CD4-positive, alpha-beta memory T cell (primary cell): Measurements from ENCODE around the gene SAFB2. TPM values are rescaled to one million over a fixed set of nuclear protein-coding genes. Genes with fewer than 3 reads are reported as not detected.

Source experiments
- CTCF ChIA-PET: fragments of 350-600 bp; sonication (Branson Sonifier 250); formaldehyde crosslinking; loops from one replicate; lab custom pipeline; 2021; ENCODE audit warnings: inconsistent platforms; ENCODE audit not compliant: partially characterized antibody; lab: Charles Lee
- POLR2A ChIA-PET: fragments of 350-600 bp; sonication (Branson Sonifier 250); formaldehyde crosslinking; loops from one replicate; lab custom pipeline; 2021; ENCODE audit not compliant: partially characterized antibody; lab: Charles Lee
- DNase-seq, 5 donors: peaks; one replicate each; pipeline versions ENCODE4 v3.0.0 to v3.0.0-alpha.2; 2020 to 2022; ENCODE audit warnings: mixed read lengths in 1 of 5
- H3K27ac ChIP-seq: one replicate; pipeline ENCODE4 v1.7.0; 2013; ENCODE audit warnings: low read depth, low read length
- H3K27me3 ChIP-seq: 2 replicates; pipeline ENCODE4 v1.7.0; 2013; ENCODE audit warnings: mild to moderate bottlenecking, low read length, moderate library complexity; ENCODE audit not compliant: insufficient read depth
- H3K36me3 ChIP-seq: 2 replicates; pipeline ENCODE4 v1.7.0; 2013; ENCODE audit warnings: mild to moderate bottlenecking, low read length, moderate library complexity; ENCODE audit not compliant: insufficient read depth
- H3K4me1 ChIP-seq: 2 replicates; pipeline ENCODE4 v1.7.0; 2013; ENCODE audit warnings: mild to moderate bottlenecking, low read length, moderate library complexity; ENCODE audit not compliant: insufficient read depth
- H3K4me3 ChIP-seq, 2 donors: one replicate each; pipeline ENCODE4 v1.7.0; 2013; ENCODE audit warnings: low read length in 2 of 2, mild to moderate bottlenecking in 1 of 2
- H3K9me3 ChIP-seq, 2 donors: one replicate each; pipeline ENCODE4 v1.7.0; 2013; ENCODE audit warnings: low read length in 2 of 2, control low read depth in 1 of 2; ENCODE audit not compliant: control insufficient read depth in 1 of 2
- H3K27ac Mint-ChIP-seq, 7 donors: one replicate each; pipeline ENCODE4 v1.8.0; 2020 to 2021; ENCODE audit warnings: mixed read lengths in 7 of 7, mild to moderate bottlenecking in 6 of 7, inconsistent platforms in 3 of 7, moderate library complexity in 3 of 7
- H3K27me3 Mint-ChIP-seq, 2 donors: one replicate each; pipeline ENCODE4 v1.8.0; 2020 to 2021; ENCODE audit warnings: mixed read lengths in 2 of 2
- H3K36me3 Mint-ChIP-seq, 2 donors: one replicate each; pipeline ENCODE4 v1.8.0; 2020 to 2021; ENCODE audit warnings: mixed read lengths in 2 of 2, inconsistent platforms in 1 of 2, mild to moderate bottlenecking in 1 of 2
- H3K4me1 Mint-ChIP-seq, 4 donors: one replicate each; pipeline ENCODE4 v1.8.0; 2020 to 2021; ENCODE audit warnings: mixed read lengths in 4 of 4, mild to moderate bottlenecking in 1 of 4
- H3K4me3 Mint-ChIP-seq, 8 donors: one replicate each; pipeline ENCODE4 v1.8.0; 2020 to 2021; ENCODE audit warnings: mixed read lengths in 8 of 8, mild to moderate bottlenecking in 7 of 8, moderate library complexity in 6 of 8, inconsistent platforms in 3 of 8
- H3K9me3 Mint-ChIP-seq, 8 donors: one replicate each; pipeline ENCODE4 v1.8.0; 2020 to 2021; ENCODE audit warnings: mixed read lengths in 8 of 8, mild to moderate bottlenecking in 5 of 8, inconsistent platforms in 3 of 8, moderate library complexity in 1 of 8
- intact Hi-C: fragments of 100-400 bp; cut with micrococcal nuclease; formaldehyde crosslinking; loops from one replicate; pipeline ENCODE4 v1.15.1; 2023
- polyA plus RNA-seq, 2 donors: library from polyadenylated mRNA; unstranded; fragments of 300-500 nt; fragmentation: Illumina TruSeq; gene quantifications; one replicate each; pipeline ENCODE4 v1.2.3, GENCODE V29; 2021
- total RNA-seq, 2 experiments: library from RNA; stranded (reverse); gene quantifications; one replicate each; pipeline ENCODE4 v1.2.3, GENCODE V29; 2021

The SAFB2 gene
- total and polyA plus RNA-seq, 4 experiments from 2014 or later: 16.6 to 263 (median 161) TPM

- H3K36me3 Mint-ChIP-seq: peaks cover 49 to 76% of the 10 kb centered on the region in 2 donors
- Histone ChIP-seq H3K9me3 (no peaks in the 10 kb centered on the region), H3K4me1 (no peaks in the 10 kb centered on the region), H3K27me3 (no peaks in the 10 kb centered on the region), H3K4me3 (no peak overlapping the region), H3K27ac (no peak overlapping the region), H3K36me3 (peaks cover 82% of the 10 kb centered on the region)
- H3K27ac Mint-ChIP-seq: peak overlapping the region in 2 of 7 donors; percentile 42 to 61
- H3K4me1 Mint-ChIP-seq: peaks cover 0 to 4% (median 0%) of the 10 kb centered on the region in 4 donors
- H3K9me3 Mint-ChIP-seq: no peaks in the 10 kb centered on the region
- CTCF ChIA-PET: no interaction called here
- H3K27me3 Mint-ChIP-seq: no peaks in the 10 kb centered on the region
- no peak for DNase-seq
- POLR2A ChIA-PET: interaction anchor here (1.7 kb wide), 1 partner anchor 15 kb away, joined by 4 read pairs; no protein-coding TSS in a partner anchor
- H3K4me3 Mint-ChIP-seq: no peak overlapping the region
- intact Hi-C loops: no loop called here
Measured at GRCh38 chr19:5664515-5664914, 41.9 kb upstream of the SAFB2 start.

DNA sequence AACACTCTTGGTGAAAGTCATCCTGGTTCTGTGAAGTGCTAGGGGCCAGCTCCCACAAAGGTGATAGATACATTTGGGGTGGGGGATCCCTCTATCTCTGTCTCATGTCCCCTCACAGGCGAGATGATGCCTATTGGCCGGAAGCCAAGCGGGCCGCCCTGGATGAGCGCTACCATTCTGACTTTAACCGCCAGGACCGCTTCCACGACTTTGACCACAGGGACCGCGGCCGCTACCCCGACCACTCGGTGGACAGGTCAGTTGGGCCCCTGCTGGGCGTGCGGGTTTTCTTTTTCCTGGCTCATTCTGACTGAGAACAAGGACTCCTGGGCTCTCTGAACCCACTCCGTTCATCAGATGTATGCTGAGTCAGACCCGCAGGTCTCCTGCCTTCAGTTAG lies 41.3 kb upstream of the SAFB2 start:
- H3K27ac Mint-ChIP-seq: no peak overlapping the region
- no peaks in the 10 kb centered on the region for H3K27me3 Mint-ChIP-seq
- no peak overlapping the region for H3K4me3 Mint-ChIP-seq
- H3K9me3 Mint-ChIP-seq: no peaks in the 10 kb centered on the region
- peaks cover 0 to 4% (median 0%) of the 10 kb centered on the region in 4 donors for H3K4me1 Mint-ChIP-seq
- CTCF ChIA-PET: no interaction called here
- Histone ChIP-seq H3K36me3 (peaks cover 77% of the 10 kb centered on the region), H3K9me3 (no peaks in the 10 kb centered on the region), H3K27me3 (no peaks in the 10 kb centered on the region), H3K4me3 (no peak overlapping the region), H3K4me1 (no peaks in the 10 kb centered on the region), H3K27ac (no peak overlapping the region)
- POLR2A ChIA-PET: interaction anchor here (1.7 kb wide), 1 partner anchor 16 kb away, joined by 4 read pairs; no protein-coding TSS in a partner anchor
- H3K36me3 Mint-ChIP-seq: peaks cover 49 to 76% of the 10 kb centered on the region in 2 donors
- intact Hi-C loops: no loop called here
- no peak for DNase-seq

- no peaks in the 10 kb centered on the region for H3K4me1 ChIP-seq
- Mint-ChIP-seq H3K4me1 (peaks cover 0 to 4% (median under 1%) of the 10 kb centered on the region in 4 donors), H3K36me3 (peaks cover 44 to 69% of the 10 kb centered on the region in 2 donors), H3K27ac (no peak overlapping the region), H3K9me3 (no peaks in the 10 kb centered on the region), H3K4me3 (no peak overlapping the region), H3K27me3 (no peaks in the 10 kb centered on the region)
- ChIA-PET CTCF (no interaction called here), POLR2A (no interaction called here)
- DNase-seq: no peak
- intact Hi-C loops: no loop called here
- H3K27me3 ChIP-seq: no peaks in the 10 kb centered on the region
- H3K36me3 ChIP-seq: peaks cover 72% of the 10 kb centered on the region
- H3K4me3 ChIP-seq: no peak overlapping the region
- no peak overlapping the region for H3K27ac ChIP-seq
- no peaks in the 10 kb centered on the region for H3K9me3 ChIP-seq
Measured at GRCh38 chr19:5661483-5661882, 38.9 kb upstream of the SAFB2 start.

DNA sequence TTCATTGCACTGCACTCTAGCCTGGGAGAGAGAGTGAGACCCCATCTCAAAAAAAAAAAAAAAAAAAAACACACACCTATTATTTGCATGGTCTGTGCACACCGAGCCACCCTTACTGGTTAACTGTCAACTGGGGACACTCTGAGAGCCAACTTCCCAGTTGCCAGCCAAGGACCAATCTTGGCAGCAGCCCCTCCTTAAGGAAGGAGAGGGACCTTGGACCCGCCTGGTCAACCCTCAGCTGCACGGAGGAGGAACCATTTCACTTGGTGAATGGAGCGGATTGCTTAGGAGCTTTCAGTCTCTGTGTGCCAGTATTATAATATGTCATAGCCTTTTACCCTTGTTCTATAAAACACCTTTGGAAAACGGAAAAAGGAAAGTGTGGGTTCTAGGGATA lies 32.8 kb upstream of the SAFB2 start:
- ChIA-PET POLR2A (no interaction called here), CTCF (no interaction called here)
- Mint-ChIP-seq H3K9me3 (no peaks in the 10 kb centered on the region), H3K4me3 (no peak overlapping the region), H3K36me3 (peaks cover 50 to 72% of the 10 kb centered on the region in 2 donors), H3K27ac (peak overlapping the region in 1 of 7 donors; percentile 42), H3K4me1 (peaks cover 0 to 1% (median 0%) of the 10 kb centered on the region in 4 donors), H3K27me3 (no peaks in the 10 kb centered on the region)
- no peak overlapping the region for H3K27ac ChIP-seq
- no peak for DNase-seq
- no peaks in the 10 kb centered on the region for H3K4me1 ChIP-seq
- H3K9me3 ChIP-seq: no peaks in the 10 kb centered on the region
- no peaks in the 10 kb centered on the region for H3K27me3 ChIP-seq
- peaks cover 72% of the 10 kb centered on the region for H3K36me3 ChIP-seq
- H3K4me3 ChIP-seq: no peak overlapping the region
- intact Hi-C loops: no loop called here

GRCh38 chr19:5654931-5655330 lies 32.4 kb upstream of the SAFB2 start:
- DNase-seq: no peak
- Histone ChIP-seq H3K36me3 (peaks cover 71% of the 10 kb centered on the region), H3K27me3 (no peaks in the 10 kb centered on the region), H3K27ac (no peak overlapping the region), H3K4me1 (no peaks in the 10 kb centered on the region), H3K4me3 (no peak overlapping the region), H3K9me3 (no peaks in the 10 kb centered on the region)
- no peak overlapping the region for H3K27ac Mint-ChIP-seq
- POLR2A ChIA-PET: no interaction called here
- H3K27me3 Mint-ChIP-seq: no peaks in the 10 kb centered on the region
- peaks cover 0 to 1% (median 0%) of the 10 kb centered on the region in 4 donors for H3K4me1 Mint-ChIP-seq
- CTCF ChIA-PET: no interaction called here
- H3K9me3 Mint-ChIP-seq: no peaks in the 10 kb centered on the region
- intact Hi-C loops: no loop called here
- no peak overlapping the region for H3K4me3 Mint-ChIP-seq
- H3K36me3 Mint-ChIP-seq: peaks cover 53 to 71% of the 10 kb centered on the region in 2 donors

DNA sequence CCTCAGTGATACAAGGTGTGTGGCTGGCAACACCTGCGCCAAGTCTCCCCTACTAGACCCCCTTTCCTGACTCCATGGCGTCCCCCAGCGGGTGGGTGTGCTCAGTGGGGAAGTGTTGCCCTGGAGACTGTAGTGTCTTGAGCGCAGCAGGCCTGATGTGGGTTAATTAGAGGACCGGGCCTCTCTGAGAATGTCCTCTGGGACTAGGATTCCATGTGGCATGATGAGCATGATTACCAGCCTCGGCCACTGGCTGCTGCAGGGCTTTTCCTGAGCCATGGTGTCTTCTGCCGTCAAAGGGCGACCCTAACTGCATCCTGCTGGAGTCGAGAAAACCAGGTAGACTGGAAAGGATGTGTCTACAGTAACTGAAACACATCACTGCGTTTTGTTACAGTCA lies 29.7 kb upstream of the SAFB2 start:
- no peak overlapping the region for H3K4me3 Mint-ChIP-seq
- H3K9me3 Mint-ChIP-seq: no peaks in the 10 kb centered on the region
- H3K36me3 ChIP-seq: peaks cover 75% of the 10 kb centered on the region
- intact Hi-C loops: no loop called here
- H3K27ac Mint-ChIP-seq: no peak overlapping the region
- no peaks in the 10 kb centered on the region for H3K9me3 ChIP-seq
- H3K4me1 Mint-ChIP-seq: peaks cover 0 to under 1% (median under 1%) of the 10 kb centered on the region in 4 donors
- H3K36me3 Mint-ChIP-seq: peaks cover 64 to 79% of the 10 kb centered on the region in 2 donors
- DNase-seq: no peak
- H3K27ac ChIP-seq: no peak overlapping the region
- ChIA-PET POLR2A (no interaction called here), CTCF (no interaction called here)
- no peak overlapping the region for H3K4me3 ChIP-seq
- H3K27me3 Mint-ChIP-seq: no peaks in the 10 kb centered on the region
- no peaks in the 10 kb centered on the region for H3K4me1 ChIP-seq
- H3K27me3 ChIP-seq: no peaks in the 10 kb centered on the region

GRCh38 chr19:5651361-5651760 lies 28.8 kb upstream of the SAFB2 start:
- Histone ChIP-seq H3K4me1 (no peaks in the 10 kb centered on the region), H3K4me3 (no peak overlapping the region), H3K27ac (no peak overlapping the region), H3K36me3 (peaks cover 79% of the 10 kb centered on the region), H3K9me3 (no peaks in the 10 kb centered on the region), H3K27me3 (no peaks in the 10 kb centered on the region)
- Mint-ChIP-seq H3K36me3 (peaks cover 69 to 83% of the 10 kb centered on the region in 2 donors), H3K27ac (peak overlapping the region in 1 of 7 donors; percentile 68), H3K4me3 (no peak overlapping the region), H3K27me3 (no peaks in the 10 kb centered on the region), H3K9me3 (no peaks in the 10 kb centered on the region), H3K4me1 (peaks cover 0 to 6% (median 2%) of the 10 kb centered on the region in 4 donors)
- intact Hi-C loops: no loop called here
- no peak for DNase-seq
- CTCF ChIA-PET: no interaction called here
- POLR2A ChIA-PET: no interaction called here
